GM23248 (cell line): ENCODE measurements around the gene TEKTIP1. TPM values are rescaled to one million over a fixed set of nuclear protein-coding genes. Genes with fewer than 3 reads are reported as not detected.
"Not testable (repeated sequence)": the region's sequence is repeated elsewhere in the genome, so short reads cannot be mapped to it uniquely, and the experiment has no call there.

Experiments
- DNase-seq: peaks from one replicate; pipeline ENCODE4 v3.0.0-alpha.2; 2015
- H2AFZ ChIP-seq: fragments of 200-600 bp; sonication (generic); 2 replicates; pipeline ENCODE4 v1.6.1; 2016; ENCODE audit warnings: antibody characterized with exemption
- H3F3A ChIP-seq: fragments of 200-600 bp; sonication (generic); 2 replicates; pipeline ENCODE4 v1.6.1; 2016; ENCODE audit warnings: mild to moderate bottlenecking, antibody characterized with exemption, mixed run types; ENCODE audit not compliant: insufficient read depth
- H3K27ac ChIP-seq: fragments of 200-600 bp; sonication (generic); 2 replicates; pipeline ENCODE4 v1.5.1; 2016; ENCODE audit warnings: mild to moderate bottlenecking
- H3K27me3 ChIP-seq: fragments of 200-600 bp; sonication (generic); replicated peaks from 2 replicates; pipeline ENCODE4 v1.6.1; 2016; ENCODE audit warnings: mild to moderate bottlenecking; ENCODE audit not compliant: insufficient read depth
- H3K36me3 ChIP-seq: fragments of 200-600 bp; sonication (generic); 2 replicates; pipeline ENCODE4 v1.6.1; 2016; ENCODE audit warnings: low read depth, mild to moderate bottlenecking
- H3K4me1 ChIP-seq: fragments of 200-600 bp; sonication (generic); 2 replicates; pipeline ENCODE4 v1.6.1; 2016; ENCODE audit warnings: mild to moderate bottlenecking; ENCODE audit not compliant: insufficient read depth
- H3K4me2 ChIP-seq: fragments of 200-600 bp; sonication (generic); one replicate; pipeline ENCODE4 v1.6.1; 2016; ENCODE audit warnings: mild to moderate bottlenecking; ENCODE audit not compliant: unreplicated experiment
- H3K4me3 ChIP-seq: fragments of 200-600 bp; sonication (generic); 2 replicates; pipeline ENCODE4 v1.5.1; 2016; ENCODE audit warnings: mild to moderate bottlenecking
- H3K79me2 ChIP-seq: fragments of 200-600 bp; sonication (generic); 2 replicates; pipeline ENCODE4 v1.6.1; 2016; ENCODE audit warnings: mild to moderate bottlenecking; ENCODE audit not compliant: insufficient read depth
- H3K9ac ChIP-seq: fragments of 200-600 bp; sonication (generic); 2 replicates; pipeline ENCODE4 v1.6.1; 2016; ENCODE audit warnings: mild to moderate bottlenecking
- H3K9me2 ChIP-seq: fragments of 200-600 bp; sonication (generic); 2 replicates; pipeline ENCODE4 v1.6.1; 2016; ENCODE audit warnings: mixed run types, mild to moderate bottlenecking, moderate library complexity; ENCODE audit not compliant: insufficient read depth
- H3K9me3 ChIP-seq: fragments of 200-600 bp; sonication (generic); one replicate; pipeline ENCODE4 v1.6.1; 2017; ENCODE audit warnings: low read depth
- H4K20me1 ChIP-seq: fragments of 200-600 bp; sonication (generic); 2 replicates; pipeline ENCODE4 v1.6.0; 2016; ENCODE audit not compliant: insufficient read depth
- EZH2 ChIP-seq: fragments of 200-600 bp; sonication (generic); IDR thresholded peaks from 2 replicates; pipeline ENCODE4 v1.6.1; 2018; ENCODE audit warnings: antibody characterized with exemption, mild to moderate bottlenecking; ENCODE audit not compliant: insufficient read depth, poor library complexity, severe bottlenecking
- EZH2phosphoT487 ChIP-seq: fragments of 200-600 bp; sonication (generic); IDR thresholded peaks from 2 replicates; pipeline ENCODE4 v1.6.1; 2018; ENCODE audit warnings: antibody characterized with exemption, moderate library complexity, mild to moderate bottlenecking, low read depth; ENCODE audit not compliant: insufficient read depth
- WGBS, 2 experiments: methylation state at CpG; one replicate each; pipeline ENCODE4 v1.1.6; 2015 to 2017; ENCODE audit warnings: low lambda C conversion rate in 2 of 2, low coverage in 1 of 2; ENCODE audit errors: missing lambda C conversion rate in 2 of 2; 5-methylcytosine and 5-hydroxymethylcytosine counted together
- in situ Hi-C: fragments of 300-500 bp; cut with MboI; formaldehyde crosslinking; loops from 2 replicates; pipeline ENCODE4 v1.15.0; 2020
- polyA plus RNA-seq: library from polyadenylated mRNA; unstranded; fragments of >200 nt; fragmentation: Nextera tagmentation; extraction: Ambion mirVana; gene quantifications from 2 replicates; pipeline ENCODE4 v1.2.1, GENCODE V29; 2016
- total RNA-seq: library from RNA; depleted of rRNA; stranded (reverse); fragments of >200 nt; shearing (Covaris generic); gene quantifications from 2 replicates; pipeline ENCODE4 v1.2.3, GENCODE V29; 2014

Gene TEKTIP1
- total and polyA plus RNA-seq, 2 experiments from 2014 or later = not detected

DNA sequence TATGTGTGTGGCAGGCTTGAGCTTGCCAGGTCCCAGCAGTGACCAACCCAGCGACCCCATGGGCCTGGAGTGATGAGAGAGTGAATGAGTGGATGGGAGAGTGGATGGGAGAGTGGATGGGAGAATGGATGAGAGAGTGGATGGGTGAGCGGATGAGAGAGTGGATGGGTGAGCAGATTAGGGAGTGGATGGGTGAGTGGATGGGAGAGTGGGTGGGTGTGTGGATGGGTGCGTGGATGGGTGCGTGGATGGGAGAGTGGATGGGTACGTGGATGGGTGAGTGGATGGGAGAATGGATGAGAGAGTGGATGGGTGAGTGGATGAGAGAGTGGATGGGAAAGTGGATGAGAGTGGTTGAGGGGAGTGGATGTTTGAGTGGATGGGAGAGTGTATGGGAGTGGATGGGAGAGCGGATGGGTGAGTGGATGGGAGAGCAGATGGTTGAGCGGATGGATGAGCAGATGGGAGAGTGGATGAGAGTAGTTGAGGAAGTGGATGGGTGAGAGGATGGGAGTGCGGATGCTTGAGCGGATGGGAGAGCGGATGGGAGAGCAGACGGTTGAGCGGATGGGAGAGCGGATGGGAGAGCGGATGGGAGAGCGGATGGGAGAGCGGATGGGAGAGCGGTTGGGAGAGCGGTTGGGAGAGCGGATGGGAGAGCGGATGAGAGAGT is 10.3 kb upstream of the TEKTIP1 start:
- Histone ChIP-seq H3K9me2 (no peaks in the 10 kb centered on the region), H3K9ac (no peak overlapping the region), H3K36me3 (no peaks in the 10 kb centered on the region; the same call in 1 of the 2 replicates), H3K4me1 (no peaks in the 10 kb centered on the region), H3K9me3 (no peaks in the 10 kb centered on the region), H4K20me1 (no peaks in the 10 kb centered on the region), H3K27me3 (no peaks in the 10 kb centered on the region), H3F3A (no peaks in the 10 kb centered on the region), H3K4me3 (no peak overlapping the region), H3K4me2 (no peak overlapping the region), H3K27ac (no peak overlapping the region), H3K79me2 (peaks cover 3% of the 10 kb centered on the region), H2AFZ (no peak overlapping the region)
- no peak for DNase-seq
- WGBS, 2 experiments = 95 to 99% methylated on average over 8 to 20 of the region's 20 CpGs
- in situ Hi-C loops = no loop called here
- TF ChIP-seq EZH2 = no peak
- TF ChIP-seq EZH2phosphoT487 = no peak

DNA sequence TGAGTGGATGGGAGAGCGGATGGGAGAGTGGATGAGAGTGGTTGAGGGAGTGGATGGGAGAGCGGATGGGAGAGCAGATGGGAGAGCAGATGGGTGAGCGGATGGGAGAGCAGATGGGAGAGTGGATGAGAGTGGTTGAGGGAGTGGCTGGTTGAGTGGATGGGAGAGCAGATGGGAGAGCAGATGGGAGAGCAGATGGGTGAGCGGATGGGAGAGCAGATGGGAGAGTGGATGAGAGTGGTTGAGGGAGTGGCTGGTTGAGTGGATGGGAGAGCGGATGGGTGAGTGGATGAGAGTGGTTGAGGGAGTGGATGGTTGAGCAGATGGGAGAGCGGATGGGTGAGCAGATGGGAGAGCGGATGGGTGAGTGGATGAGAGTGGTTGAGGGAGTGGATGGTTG is 9.7 kb upstream of the TEKTIP1 start:
- H3K9ac ChIP-seq, H3K9me2 ChIP-seq, in situ Hi-C loops, H3K27me3 ChIP-seq, H3K36me3 ChIP-seq, H4K20me1 ChIP-seq, H3K79me2 ChIP-seq, H3K9me3 ChIP-seq, H3K4me2 ChIP-seq, H3F3A ChIP-seq, DNase-seq, H2AFZ ChIP-seq, H3K4me3 ChIP-seq, H3K4me1 ChIP-seq, H3K27ac ChIP-seq: not testable (repeated sequence)
- 99 to 100% methylated on average over 1 to 7 of the region's 7 CpGs for WGBS, 2 experiments

- no peak overlapping the region for H3K4me2 ChIP-seq
- H3K27ac ChIP-seq = no peak overlapping the region
- no peaks in the 10 kb centered on the region for H3K4me1 ChIP-seq
- TF ChIP-seq EZH2 (no peak), EZH2phosphoT487 (no peak)
- H3F3A ChIP-seq = no peaks in the 10 kb centered on the region
- no peak for DNase-seq
- H3K9me3 ChIP-seq = no peaks in the 10 kb centered on the region
- in situ Hi-C loops = loop anchor here (10.0 kb wide), 1 partner anchor 174 kb away; the partner anchor contains the start of genes PIP5K1C and TJP3
- no peak overlapping the region for H2AFZ ChIP-seq
- H4K20me1 ChIP-seq = no peaks in the 10 kb centered on the region
- no peak overlapping the region for H3K4me3 ChIP-seq
- no peaks in the 10 kb centered on the region for H3K27me3 ChIP-seq
- no peaks in the 10 kb centered on the region for H3K79me2 ChIP-seq
- no peaks in the 10 kb centered on the region; the same call in 1 of the 2 replicates for H3K36me3 ChIP-seq
- 98 to 100% methylated on average over 3 to 12 of the region's 12 CpGs for WGBS, 2 experiments
- H3K9ac ChIP-seq = no peak overlapping the region
- H3K9me2 ChIP-seq = no peaks in the 10 kb centered on the region
These were observed 8.6 kb upstream of the TEKTIP1 start for GRCh38 chr19:3530389-3530788.

DNA sequence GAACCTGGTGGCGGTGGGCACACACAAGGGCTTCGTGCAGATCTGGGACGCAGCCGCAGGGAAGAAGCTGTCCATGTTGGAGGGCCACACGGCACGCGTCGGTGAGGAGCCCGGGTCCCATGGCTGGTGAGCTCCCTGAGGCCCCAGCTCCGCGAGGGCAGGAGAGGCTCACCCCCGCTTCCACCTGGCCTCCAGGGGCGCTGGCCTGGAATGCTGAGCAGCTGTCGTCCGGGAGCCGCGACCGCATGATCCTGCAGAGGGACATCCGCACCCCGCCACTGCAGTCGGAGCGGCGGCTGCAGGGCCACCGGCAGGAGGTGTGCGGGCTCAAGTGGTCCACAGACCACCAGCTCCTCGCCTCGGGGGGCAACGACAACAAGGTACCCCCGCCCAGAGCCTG is 7.3 kb upstream of the TEKTIP1 start:
- no peaks in the 10 kb centered on the region for H3K27me3 ChIP-seq
- H3K9me3 ChIP-seq = no peaks in the 10 kb centered on the region
- in situ Hi-C loops = loop anchor here (10.0 kb wide), 1 partner anchor 173 kb away; the partner anchor contains the start of genes PIP5K1C and TJP3
- H3K9me2 ChIP-seq = no peaks in the 10 kb centered on the region
- TF ChIP-seq EZH2 = no peak
- TF ChIP-seq EZH2phosphoT487 = no peak
- H3K4me1 ChIP-seq = no peaks in the 10 kb centered on the region
- WGBS, 2 experiments = 91 to 93% methylated on average over 20 to 24 of the region's 29 CpGs
- no peak overlapping the region for H3K4me2 ChIP-seq
- no peaks in the 10 kb centered on the region for H3F3A ChIP-seq
- H2AFZ ChIP-seq = no peak overlapping the region
- no peaks in the 10 kb centered on the region; the same call in 1 of the 2 replicates for H3K36me3 ChIP-seq
- no peak overlapping the region for H3K27ac ChIP-seq
- no peak overlapping the region for H3K9ac ChIP-seq
- DNase-seq = no peak
- no peaks in the 10 kb centered on the region for H3K79me2 ChIP-seq
- H4K20me1 ChIP-seq = no peaks in the 10 kb centered on the region
- no peak overlapping the region for H3K4me3 ChIP-seq
